GM19238 (cell line): ENCODE data around the gene CD79B.
"Not testable (repeated sequence)": the region's sequence is repeated elsewhere in the genome, so short reads cannot be mapped to it uniquely, and the experiment has no call there.

Experiments used
- DNase-seq: peaks from one replicate; pipeline ENCODE4 v3.0.0; 2011; ENCODE audit warnings: low spot score; ENCODE audit not compliant: insufficient read length

CD79B gene

GRCh38 chr17:63911657-63912100 lies 20.5 kb downstream of the CD79B start:
- DNase-seq = no peak

- no peak for DNase-seq
Measured at GRCh38 chr17:63911041-63911635, 21.0 kb downstream of the CD79B start, which contains the start of gene CSHL1. CSHL1 (minus strand) TSS chr17:63911258; CDS start chr17:63911196, 62 bp downstream.

- no peak for DNase-seq
Measured at GRCh38 chr17:63910096-63910495, 22.0 kb downstream of the CD79B start.

- not testable (repeated sequence) for DNase-seq
Measured at GRCh38 chr17:63909586-63909985, 22.5 kb downstream of the CD79B start.

- DNase-seq = not testable (repeated sequence)
Measured at GRCh38 chr17:63907161-63907778, 24.9 kb downstream of the CD79B start.

GRCh38 chr17:63904796-63905195 lies 27.3 kb downstream of the CD79B start:
- not testable (repeated sequence) for DNase-seq

GRCh38 chr17:63903787-63904201 lies 28.3 kb downstream of the CD79B start:
- not testable (repeated sequence) for DNase-seq

GRCh38 chr17:63901971-63902370 lies 30.2 kb downstream of the CD79B start:
- not testable (repeated sequence) for DNase-seq

- DNase-seq = not testable (repeated sequence)
Measured at GRCh38 chr17:63898899-63899798, 33.0 kb downstream of the CD79B start.

GRCh38 chr17:63896524-63897354 lies 35.4 kb downstream of the CD79B start, which contains the start of gene CSH1:
CSH1 (minus strand) TSS chr17:63896574; CDS start chr17:63896511, 63 bp downstream.
- DNase-seq = not testable (repeated sequence)

- not testable (repeated sequence) for DNase-seq
Measured at GRCh38 chr17:63894821-63895220, 37.3 kb downstream of the CD79B start.

GRCh38 chr17:63894021-63894420 lies 38.1 kb downstream of the CD79B start:
- DNase-seq = not testable (repeated sequence)

GRCh38 chr17:63892316-63893037 lies 39.7 kb downstream of the CD79B start:
- not testable (repeated sequence) for DNase-seq

- DNase-seq = not testable (repeated sequence)
Measured at GRCh38 chr17:63889026-63889848, 42.9 kb downstream of the CD79B start.

GRCh38 chr17:63885119-63885518 lies 47.0 kb downstream of the CD79B start:
- not testable (repeated sequence) for DNase-seq

GRCh38 chr17:63882626-63883126 lies 49.5 kb downstream of the CD79B start:
- DNase-seq = not testable (repeated sequence)

- peak; percentile 62 for DNase-seq
Measured at GRCh38 chr17:63881935-63882601, 50.1 kb downstream of the CD79B start, which contains the start of gene GH2. GH2 (minus strand) TSS chr17:63881944; CDS start chr17:63881801, 143 bp downstream.

- not testable (repeated sequence) for DNase-seq
Measured at GRCh38 chr17:63881337-63881736, 50.8 kb downstream of the CD79B start.
